RWPE1 (cell line): ENCODE results near the gene NBEA.

Source experiments
- CTCF ChIA-PET: fragments of 350-600 bp; sonication (Branson Sonifier 250); formaldehyde crosslinking; extraction: SDS; loops from one replicate; lab custom pipeline; 2021; lab: Yijun Ruan, JAX
- POLR2A ChIA-PET: fragments of 400-600 bp; formaldehyde crosslinking; extraction: SDS; loops from one replicate; lab custom pipeline; 2020; ENCODE audit warnings: antibody characterized with exemption; ENCODE audit not compliant: low non-redundant PET; lab: Yijun Ruan, JAX
- DNase-seq: peaks from one replicate; pipeline ENCODE4 v3.0.0; 2012; ENCODE audit warnings: low spot score
- H3K27ac ChIP-seq: fragments of 450-650 bp; 2 replicates; pipeline ENCODE4 v1.5.1; 2017
- TF ChIP-seq, protein P1 (sequence below): fragments of 450-650 bp; conservative IDR thresholded peaks from 2 replicates; pipeline ENCODE4 v1.5.1; 2017; ENCODE audit warnings: low read depth, mild to moderate bottlenecking

The NBEA gene

DNA sequence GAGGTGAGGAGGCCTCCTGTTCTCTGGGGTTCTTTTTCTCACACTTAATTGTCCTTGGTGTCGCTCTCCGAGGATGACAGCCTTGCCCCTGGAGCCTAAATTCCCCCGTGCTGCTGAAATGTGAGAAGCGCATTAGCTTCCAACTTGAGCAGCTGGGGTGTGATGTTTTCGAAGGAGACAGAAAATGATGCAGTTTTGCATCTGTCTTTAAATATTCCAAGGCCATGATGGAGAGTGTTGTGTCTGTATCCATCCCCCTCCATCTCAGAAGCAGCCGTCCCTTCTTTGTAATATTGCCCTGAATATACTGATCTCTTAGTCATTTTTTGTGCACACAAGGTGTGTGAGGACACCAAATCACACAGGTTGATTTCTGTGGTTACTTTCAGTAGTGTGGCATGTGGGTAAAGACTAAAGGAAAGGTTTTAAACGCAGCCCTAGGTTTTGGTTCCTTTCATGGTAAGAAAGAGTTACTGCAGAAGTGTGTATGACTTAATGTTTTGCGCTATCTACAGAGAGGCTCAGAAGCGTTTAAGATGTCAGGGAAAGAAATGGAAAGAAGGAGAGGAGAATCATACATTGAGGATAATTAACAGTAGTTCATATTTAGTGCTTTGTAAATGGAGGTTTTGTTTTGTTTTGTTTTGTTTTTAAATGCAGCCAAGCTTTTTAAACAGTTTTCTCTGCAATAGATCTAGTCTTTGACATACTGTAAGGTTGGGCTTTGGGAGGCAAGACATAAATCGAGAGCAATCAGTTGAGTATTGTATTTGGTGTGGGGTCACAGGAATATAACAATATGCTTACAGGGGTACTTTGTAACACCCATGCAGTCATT lies 1.6 kb downstream of the NBEA start:
- POLR2A ChIA-PET, result no interaction called here
- TF ChIP-seq, protein P1, sequence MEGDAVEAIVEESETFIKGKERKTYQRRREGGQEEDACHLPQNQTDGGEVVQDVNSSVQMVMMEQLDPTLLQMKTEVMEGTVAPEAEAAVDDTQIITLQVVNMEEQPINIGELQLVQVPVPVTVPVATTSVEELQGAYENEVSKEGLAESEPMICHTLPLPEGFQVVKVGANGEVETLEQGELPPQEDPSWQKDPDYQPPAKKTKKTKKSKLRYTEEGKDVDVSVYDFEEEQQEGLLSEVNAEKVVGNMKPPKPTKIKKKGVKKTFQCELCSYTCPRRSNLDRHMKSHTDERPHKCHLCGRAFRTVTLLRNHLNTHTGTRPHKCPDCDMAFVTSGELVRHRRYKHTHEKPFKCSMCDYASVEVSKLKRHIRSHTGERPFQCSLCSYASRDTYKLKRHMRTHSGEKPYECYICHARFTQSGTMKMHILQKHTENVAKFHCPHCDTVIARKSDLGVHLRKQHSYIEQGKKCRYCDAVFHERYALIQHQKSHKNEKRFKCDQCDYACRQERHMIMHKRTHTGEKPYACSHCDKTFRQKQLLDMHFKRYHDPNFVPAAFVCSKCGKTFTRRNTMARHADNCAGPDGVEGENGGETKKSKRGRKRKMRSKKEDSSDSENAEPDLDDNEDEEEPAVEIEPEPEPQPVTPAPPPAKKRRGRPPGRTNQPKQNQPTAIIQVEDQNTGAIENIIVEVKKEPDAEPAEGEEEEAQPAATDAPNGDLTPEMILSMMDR, result no peak
- DNase-seq, result no peak
- H3K27ac ChIP-seq, result no peak overlapping the region
- CTCF ChIA-PET, result no interaction called here

DNA sequence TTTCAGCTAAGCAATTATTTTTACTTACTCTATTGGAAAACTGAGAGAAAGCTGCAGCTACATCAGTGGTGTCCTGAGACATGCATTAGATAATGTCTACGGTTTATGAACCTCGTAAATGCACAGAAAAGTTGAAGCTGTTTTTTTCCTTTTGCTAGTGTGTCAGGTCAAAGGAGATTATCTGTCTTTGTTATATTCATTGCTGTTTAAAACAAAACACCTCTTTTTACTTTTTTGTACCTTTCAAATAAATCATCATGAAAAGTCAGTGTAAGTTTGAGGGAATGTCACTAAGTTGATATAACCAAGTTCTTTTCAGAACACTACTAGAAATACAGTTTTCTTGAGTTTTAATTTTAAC lies 2.2 kb downstream of the NBEA start:
- POLR2A ChIA-PET, result no interaction called here
- DNase-seq, result no peak
- CTCF ChIA-PET, result no interaction called here
- H3K27ac ChIP-seq, result no peak overlapping the region
- TF ChIP-seq, protein P1, result no peak

DNA sequence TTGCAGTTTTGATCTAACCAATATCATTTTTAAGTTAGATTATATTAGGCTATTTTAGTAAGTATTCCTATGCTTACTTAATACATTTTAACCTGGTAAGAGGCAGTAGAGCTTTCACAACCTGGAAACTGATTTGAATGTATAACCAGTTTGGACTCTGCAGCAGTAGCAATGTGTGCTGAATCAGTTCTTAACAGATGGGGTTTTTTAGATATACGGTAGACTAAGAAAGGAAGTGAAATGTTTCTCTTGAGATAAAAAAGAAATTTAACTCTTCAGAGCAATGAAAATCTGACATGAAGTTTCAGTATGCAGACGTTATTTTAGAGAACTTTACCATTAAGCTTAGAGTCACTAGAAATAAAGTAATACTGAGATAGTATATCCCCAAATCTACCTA lies 2.7 kb downstream of the NBEA start:
- no peak overlapping the region for H3K27ac ChIP-seq
- ChIA-PET POLR2A (no interaction called here), CTCF (no interaction called here)
- DNase-seq, result no peak
- TF ChIP-seq, protein P1, result no peak

DNA sequence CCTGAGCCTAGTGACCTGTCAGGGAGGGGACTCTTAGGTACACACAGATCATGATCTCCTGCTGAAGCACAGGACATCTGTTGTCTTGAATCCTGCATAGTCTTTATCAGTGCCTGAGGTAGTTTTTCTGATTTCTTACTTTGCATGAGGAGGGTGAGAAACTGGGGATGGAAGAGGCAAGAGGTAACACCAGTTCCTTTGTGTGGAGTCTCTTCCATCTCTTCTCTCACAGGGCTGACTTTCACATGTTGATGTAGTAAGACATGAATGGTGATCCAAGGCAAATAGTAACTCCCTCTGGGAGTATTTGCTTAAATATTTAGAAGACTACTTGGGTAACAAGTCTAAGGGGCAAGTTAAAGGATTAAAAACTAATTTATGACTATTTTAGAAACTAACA lies 9.5 kb downstream of the NBEA start:
- TF ChIP-seq, protein P1, result no peak
- H3K27ac ChIP-seq, result no peak overlapping the region
- no peak for DNase-seq
- CTCF ChIA-PET, result no interaction called here
- POLR2A ChIA-PET, result no interaction called here

DNA sequence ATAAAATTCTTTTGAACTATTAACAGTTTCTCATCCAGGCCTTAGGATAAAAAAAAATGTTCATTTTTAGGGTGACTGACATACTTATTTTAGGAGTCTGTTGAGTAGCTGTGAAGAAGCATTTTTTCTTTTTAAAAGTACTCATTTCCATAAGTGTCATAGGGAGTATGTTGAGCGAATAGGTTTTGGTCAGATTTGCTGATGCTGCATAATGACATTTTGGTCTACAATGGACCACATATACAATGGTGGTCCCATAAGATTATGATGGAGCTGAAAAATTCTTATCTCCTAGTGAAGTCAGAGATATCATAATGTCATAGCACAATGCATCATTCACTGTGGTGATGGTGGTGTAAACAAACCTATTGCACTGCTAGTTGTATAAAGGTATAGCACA lies 17.4 kb downstream of the NBEA start:
- ChIA-PET CTCF (interaction anchor here (1.0 kb wide), 1 partner anchor 104 kb away, joined by 3 read pairs; no protein-coding TSS in a partner anchor), POLR2A (no interaction called here)
- no peak for DNase-seq
- TF ChIP-seq, protein P1, result no peak
- H3K27ac ChIP-seq, result no peak overlapping the region

DNA sequence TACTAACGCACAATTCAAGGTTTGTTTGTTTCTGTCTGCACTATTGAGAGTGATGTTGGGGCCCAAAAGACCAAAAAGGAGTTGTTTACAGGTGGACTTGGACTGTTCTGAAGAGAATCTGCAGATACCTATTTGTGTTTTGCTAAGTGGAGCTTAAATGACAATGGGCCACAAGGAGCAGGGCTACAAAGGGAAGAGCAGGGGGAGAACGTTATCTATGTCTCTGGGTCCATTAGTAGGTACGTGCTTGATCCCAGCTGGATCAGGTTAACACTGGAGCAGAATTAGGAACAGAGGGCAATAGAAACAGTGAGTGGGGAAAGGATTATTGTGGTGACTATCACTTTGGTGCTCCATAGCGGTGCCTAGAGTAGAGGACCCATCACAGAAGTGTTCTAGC lies 22.5 kb downstream of the NBEA start:
- ChIA-PET POLR2A (no interaction called here), CTCF (interaction anchor here (0.5 kb wide), 1 partner anchor 31 kb away, joined by 3 read pairs; no protein-coding TSS in a partner anchor)
- H3K27ac ChIP-seq, result no peak overlapping the region
- DNase-seq, result no peak
- TF ChIP-seq, protein P1, result no peak
